K562 (cell line): ENCODE results near the gene PREB. TPM values are rescaled to one million over a fixed set of nuclear protein-coding genes. Genes with fewer than 3 reads are reported as not detected.

ENCODE experiments used
- CBFA2T3 ChIP-seq: fragments of 450-650 bp; IDR thresholded peaks from 2 replicates; pipeline ENCODE4 v1.6.1; 2017
- LCOR ChIP-seq: sonication (generic); formaldehyde crosslinking; IDR thresholded peaks from 2 replicates; pipeline ENCODE4 v1.8.0; 2022; ENCODE audit warnings: mild to moderate bottlenecking, missing genetic modification reagents
- MTA3 ChIP-seq: fragments of 450-650 bp; formaldehyde crosslinking; IDR thresholded peaks from 2 replicates; pipeline ENCODE4 v1.6.1; 2017; ENCODE audit warnings: mild to moderate bottlenecking, borderline replicate concordance
- SOX6 ChIP-seq: fragments of 450-650 bp; IDR thresholded peaks from 2 replicates; pipeline ENCODE4 v1.6.1; 2014; ENCODE audit warnings: mild to moderate bottlenecking
- polyA plus RNA-seq, 8 experiments: library from polyadenylated mRNA; depleted of rRNA in 4 of 8; stranded (reverse) in 5 of 8; unstranded in 3 of 8; fragments of >200 nt; fragmentation: Nextera tagmentation in 2 of 8; fragmentation: Illumina TruSeq in 1 of 8; extraction: Ambion mirVana in 2 of 8; extraction: Trizol in 1 of 8; gene quantifications; 2 replicates each; pipeline versions ENCODE4 v1.2.1 to v1.2.3, GENCODE V29; 2011 to 2014; ENCODE audit warnings: inconsistent platforms in 1 of 8, missing spikeins in 1 of 8
- total RNA-seq, 7 experiments: library from RNA; depleted of rRNA in 6 of 7; stranded (reverse); fragments of >200 nt in 6 of 7; fragmentation: Illumina TruSeq in 2 of 7; extraction: Trizol in 2 of 7; gene quantifications; 2 replicates each; pipeline versions ENCODE4 v1.2.1 to v1.2.3, GENCODE V29; 2011 to 2021; ENCODE audit warnings: low replicate concordance in 1 of 7
- TF ChIP-seq, protein P1 (sequence below): fragments of 450-650 bp; IDR thresholded peaks from 2 replicates; pipeline ENCODE4 v1.6.1; 2016; ENCODE audit warnings: mild to moderate bottlenecking, moderate library complexity
- TF ChIP-seq, protein P2 (sequence below): sonication (generic); formaldehyde crosslinking; IDR thresholded peaks from 2 replicates; pipeline ENCODE4 v1.8.1; 2022; ENCODE audit warnings: missing genetic modification reagents
- TF ChIP-seq, protein P3 (sequence below): sonication (generic); formaldehyde crosslinking; IDR thresholded peaks from 2 replicates; pipeline ENCODE4 v1.8.0; 2022; ENCODE audit warnings: mild to moderate bottlenecking, missing genetic modification reagents
- TF ChIP-seq, protein P4 (sequence below): fragments of 250-450 bp; sonication (Bioruptor Pico); IDR thresholded peaks from 2 replicates; pipeline ENCODE4 v1.6.1; 2021; ENCODE audit warnings: mild to moderate bottlenecking

The PREB gene
- total and polyA plus RNA-seq, 9 of the 15 experiments (the other 6 are each of a cell fraction or from before 2014, with no cell fraction given) = 35.1 to 84.2 (median 67.2) TPM

DNA sequence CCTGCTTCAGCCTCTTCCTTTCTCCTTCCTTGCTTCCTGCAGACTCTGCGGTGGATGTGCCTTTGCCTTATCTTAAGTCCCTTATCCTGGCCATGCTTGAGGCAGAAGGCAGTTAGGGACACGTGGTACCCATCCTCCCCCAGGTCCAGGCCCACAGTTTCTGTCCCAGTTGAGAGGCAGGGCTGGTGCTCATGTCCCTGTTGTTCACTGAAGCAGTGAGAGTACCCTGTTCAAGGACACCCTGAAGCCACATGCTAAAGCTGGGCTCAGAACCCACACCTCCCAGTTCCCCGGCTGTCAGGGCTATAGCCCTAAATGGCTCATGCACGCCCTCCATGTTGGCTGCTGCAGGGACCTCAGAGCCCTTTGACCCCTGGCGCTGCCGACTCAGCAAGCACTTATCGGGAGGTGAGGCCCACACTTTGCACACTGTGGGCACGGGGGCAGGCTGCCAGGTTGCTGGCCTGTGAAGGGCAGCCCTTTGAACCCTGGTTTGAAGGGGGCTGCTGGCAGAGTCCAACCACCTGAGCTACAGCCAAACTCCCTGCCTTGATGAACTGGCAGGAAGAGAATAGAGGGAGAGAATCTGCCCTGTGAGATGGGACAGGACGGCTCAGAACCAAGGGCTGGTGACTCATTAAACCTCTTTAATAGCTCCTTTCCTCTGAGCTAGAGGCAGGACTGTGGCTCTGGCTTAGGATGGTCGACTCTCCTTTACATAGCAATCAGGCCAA is 41.6 kb downstream of the PREB start (continued):
- TF ChIP-seq, protein P1, sequence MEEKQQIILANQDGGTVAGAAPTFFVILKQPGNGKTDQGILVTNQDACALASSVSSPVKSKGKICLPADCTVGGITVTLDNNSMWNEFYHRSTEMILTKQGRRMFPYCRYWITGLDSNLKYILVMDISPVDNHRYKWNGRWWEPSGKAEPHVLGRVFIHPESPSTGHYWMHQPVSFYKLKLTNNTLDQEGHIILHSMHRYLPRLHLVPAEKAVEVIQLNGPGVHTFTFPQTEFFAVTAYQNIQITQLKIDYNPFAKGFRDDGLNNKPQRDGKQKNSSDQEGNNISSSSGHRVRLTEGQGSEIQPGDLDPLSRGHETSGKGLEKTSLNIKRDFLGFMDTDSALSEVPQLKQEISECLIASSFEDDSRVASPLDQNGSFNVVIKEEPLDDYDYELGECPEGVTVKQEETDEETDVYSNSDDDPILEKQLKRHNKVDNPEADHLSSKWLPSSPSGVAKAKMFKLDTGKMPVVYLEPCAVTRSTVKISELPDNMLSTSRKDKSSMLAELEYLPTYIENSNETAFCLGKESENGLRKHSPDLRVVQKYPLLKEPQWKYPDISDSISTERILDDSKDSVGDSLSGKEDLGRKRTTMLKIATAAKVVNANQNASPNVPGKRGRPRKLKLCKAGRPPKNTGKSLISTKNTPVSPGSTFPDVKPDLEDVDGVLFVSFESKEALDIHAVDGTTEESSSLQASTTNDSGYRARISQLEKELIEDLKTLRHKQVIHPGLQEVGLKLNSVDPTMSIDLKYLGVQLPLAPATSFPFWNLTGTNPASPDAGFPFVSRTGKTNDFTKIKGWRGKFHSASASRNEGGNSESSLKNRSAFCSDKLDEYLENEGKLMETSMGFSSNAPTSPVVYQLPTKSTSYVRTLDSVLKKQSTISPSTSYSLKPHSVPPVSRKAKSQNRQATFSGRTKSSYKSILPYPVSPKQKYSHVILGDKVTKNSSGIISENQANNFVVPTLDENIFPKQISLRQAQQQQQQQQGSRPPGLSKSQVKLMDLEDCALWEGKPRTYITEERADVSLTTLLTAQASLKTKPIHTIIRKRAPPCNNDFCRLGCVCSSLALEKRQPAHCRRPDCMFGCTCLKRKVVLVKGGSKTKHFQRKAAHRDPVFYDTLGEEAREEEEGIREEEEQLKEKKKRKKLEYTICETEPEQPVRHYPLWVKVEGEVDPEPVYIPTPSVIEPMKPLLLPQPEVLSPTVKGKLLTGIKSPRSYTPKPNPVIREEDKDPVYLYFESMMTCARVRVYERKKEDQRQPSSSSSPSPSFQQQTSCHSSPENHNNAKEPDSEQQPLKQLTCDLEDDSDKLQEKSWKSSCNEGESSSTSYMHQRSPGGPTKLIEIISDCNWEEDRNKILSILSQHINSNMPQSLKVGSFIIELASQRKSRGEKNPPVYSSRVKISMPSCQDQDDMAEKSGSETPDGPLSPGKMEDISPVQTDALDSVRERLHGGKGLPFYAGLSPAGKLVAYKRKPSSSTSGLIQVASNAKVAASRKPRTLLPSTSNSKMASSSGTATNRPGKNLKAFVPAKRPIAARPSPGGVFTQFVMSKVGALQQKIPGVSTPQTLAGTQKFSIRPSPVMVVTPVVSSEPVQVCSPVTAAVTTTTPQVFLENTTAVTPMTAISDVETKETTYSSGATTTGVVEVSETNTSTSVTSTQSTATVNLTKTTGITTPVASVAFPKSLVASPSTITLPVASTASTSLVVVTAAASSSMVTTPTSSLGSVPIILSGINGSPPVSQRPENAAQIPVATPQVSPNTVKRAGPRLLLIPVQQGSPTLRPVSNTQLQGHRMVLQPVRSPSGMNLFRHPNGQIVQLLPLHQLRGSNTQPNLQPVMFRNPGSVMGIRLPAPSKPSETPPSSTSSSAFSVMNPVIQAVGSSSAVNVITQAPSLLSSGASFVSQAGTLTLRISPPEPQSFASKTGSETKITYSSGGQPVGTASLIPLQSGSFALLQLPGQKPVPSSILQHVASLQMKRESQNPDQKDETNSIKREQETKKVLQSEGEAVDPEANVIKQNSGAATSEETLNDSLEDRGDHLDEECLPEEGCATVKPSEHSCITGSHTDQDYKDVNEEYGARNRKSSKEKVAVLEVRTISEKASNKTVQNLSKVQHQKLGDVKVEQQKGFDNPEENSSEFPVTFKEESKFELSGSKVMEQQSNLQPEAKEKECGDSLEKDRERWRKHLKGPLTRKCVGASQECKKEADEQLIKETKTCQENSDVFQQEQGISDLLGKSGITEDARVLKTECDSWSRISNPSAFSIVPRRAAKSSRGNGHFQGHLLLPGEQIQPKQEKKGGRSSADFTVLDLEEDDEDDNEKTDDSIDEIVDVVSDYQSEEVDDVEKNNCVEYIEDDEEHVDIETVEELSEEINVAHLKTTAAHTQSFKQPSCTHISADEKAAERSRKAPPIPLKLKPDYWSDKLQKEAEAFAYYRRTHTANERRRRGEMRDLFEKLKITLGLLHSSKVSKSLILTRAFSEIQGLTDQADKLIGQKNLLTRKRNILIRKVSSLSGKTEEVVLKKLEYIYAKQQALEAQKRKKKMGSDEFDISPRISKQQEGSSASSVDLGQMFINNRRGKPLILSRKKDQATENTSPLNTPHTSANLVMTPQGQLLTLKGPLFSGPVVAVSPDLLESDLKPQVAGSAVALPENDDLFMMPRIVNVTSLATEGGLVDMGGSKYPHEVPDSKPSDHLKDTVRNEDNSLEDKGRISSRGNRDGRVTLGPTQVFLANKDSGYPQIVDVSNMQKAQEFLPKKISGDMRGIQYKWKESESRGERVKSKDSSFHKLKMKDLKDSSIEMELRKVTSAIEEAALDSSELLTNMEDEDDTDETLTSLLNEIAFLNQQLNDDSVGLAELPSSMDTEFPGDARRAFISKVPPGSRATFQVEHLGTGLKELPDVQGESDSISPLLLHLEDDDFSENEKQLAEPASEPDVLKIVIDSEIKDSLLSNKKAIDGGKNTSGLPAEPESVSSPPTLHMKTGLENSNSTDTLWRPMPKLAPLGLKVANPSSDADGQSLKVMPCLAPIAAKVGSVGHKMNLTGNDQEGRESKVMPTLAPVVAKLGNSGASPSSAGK = peak; percentile 92
- TF ChIP-seq, protein P2, sequence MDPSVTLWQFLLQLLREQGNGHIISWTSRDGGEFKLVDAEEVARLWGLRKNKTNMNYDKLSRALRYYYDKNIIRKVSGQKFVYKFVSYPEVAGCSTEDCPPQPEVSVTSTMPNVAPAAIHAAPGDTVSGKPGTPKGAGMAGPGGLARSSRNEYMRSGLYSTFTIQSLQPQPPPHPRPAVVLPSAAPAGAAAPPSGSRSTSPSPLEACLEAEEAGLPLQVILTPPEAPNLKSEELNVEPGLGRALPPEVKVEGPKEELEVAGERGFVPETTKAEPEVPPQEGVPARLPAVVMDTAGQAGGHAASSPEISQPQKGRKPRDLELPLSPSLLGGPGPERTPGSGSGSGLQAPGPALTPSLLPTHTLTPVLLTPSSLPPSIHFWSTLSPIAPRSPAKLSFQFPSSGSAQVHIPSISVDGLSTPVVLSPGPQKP = no peak
- TF ChIP-seq, protein P3, sequence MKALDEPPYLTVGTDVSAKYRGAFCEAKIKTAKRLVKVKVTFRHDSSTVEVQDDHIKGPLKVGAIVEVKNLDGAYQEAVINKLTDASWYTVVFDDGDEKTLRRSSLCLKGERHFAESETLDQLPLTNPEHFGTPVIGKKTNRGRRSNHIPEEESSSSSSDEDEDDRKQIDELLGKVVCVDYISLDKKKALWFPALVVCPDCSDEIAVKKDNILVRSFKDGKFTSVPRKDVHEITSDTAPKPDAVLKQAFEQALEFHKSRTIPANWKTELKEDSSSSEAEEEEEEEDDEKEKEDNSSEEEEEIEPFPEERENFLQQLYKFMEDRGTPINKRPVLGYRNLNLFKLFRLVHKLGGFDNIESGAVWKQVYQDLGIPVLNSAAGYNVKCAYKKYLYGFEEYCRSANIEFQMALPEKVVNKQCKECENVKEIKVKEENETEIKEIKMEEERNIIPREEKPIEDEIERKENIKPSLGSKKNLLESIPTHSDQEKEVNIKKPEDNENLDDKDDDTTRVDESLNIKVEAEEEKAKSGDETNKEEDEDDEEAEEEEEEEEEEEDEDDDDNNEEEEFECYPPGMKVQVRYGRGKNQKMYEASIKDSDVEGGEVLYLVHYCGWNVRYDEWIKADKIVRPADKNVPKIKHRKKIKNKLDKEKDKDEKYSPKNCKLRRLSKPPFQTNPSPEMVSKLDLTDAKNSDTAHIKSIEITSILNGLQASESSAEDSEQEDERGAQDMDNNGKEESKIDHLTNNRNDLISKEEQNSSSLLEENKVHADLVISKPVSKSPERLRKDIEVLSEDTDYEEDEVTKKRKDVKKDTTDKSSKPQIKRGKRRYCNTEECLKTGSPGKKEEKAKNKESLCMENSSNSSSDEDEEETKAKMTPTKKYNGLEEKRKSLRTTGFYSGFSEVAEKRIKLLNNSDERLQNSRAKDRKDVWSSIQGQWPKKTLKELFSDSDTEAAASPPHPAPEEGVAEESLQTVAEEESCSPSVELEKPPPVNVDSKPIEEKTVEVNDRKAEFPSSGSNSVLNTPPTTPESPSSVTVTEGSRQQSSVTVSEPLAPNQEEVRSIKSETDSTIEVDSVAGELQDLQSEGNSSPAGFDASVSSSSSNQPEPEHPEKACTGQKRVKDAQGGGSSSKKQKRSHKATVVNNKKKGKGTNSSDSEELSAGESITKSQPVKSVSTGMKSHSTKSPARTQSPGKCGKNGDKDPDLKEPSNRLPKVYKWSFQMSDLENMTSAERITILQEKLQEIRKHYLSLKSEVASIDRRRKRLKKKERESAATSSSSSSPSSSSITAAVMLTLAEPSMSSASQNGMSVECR (CRISPR knock-in tag) = peak; percentile 30
- TF ChIP-seq CBFA2T3 (peak; percentile 86), MTA3 (0 out of 2 replicates have a peak, but pooled peaks have one; percentile 66), LCOR (0 out of 2 replicates have a peak, but pooled peaks have one; percentile 54), SOX6 (peak; percentile 44; the same call in 1 of the 2 replicates)
- TF ChIP-seq, protein P4, sequence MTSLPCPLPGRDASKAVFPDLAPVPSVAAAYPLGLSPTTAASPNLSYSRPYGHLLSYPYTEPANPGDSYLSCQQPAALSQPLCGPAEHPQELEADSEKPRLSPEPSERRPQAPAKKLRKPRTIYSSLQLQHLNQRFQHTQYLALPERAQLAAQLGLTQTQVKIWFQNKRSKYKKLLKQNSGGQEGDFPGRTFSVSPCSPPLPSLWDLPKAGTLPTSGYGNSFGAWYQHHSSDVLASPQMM (CRISPR knock-in tag) = no peak
